Caco-2 (cell line): ENCODE results near the gene CTIF. TPM values are rescaled to one million over a fixed set of nuclear protein-coding genes. Genes with fewer than 3 reads are reported as not detected.

Source experiments
- BruUV-seq: library from RNA; stranded (reverse); fragments of 400-500 nt; replicated peaks from 2 replicates; lab custom pipeline; 2021; lab: Mats Ljungman, UMichigan
- CTCF ChIA-PET: fragments of 300-600 bp; sonication (Branson Sonifier 250); formaldehyde crosslinking; loops from one replicate; lab custom pipeline; 2022; ENCODE audit warnings: antibody characterized with exemption; lab: Charles Lee
- POLR2A ChIA-PET: fragments of 300-600 bp; sonication (Branson Sonifier 250); formaldehyde crosslinking; loops from one replicate; lab custom pipeline; 2022; ENCODE audit warnings: antibody characterized with exemption; lab: Charles Lee
- DNase-seq, 2 experiments: peaks; one replicate each; pipeline versions ENCODE4 v3.0.0 to v3.0.0-alpha.2; 2020 to 2022
- H3K27me3 ChIP-seq: replicated peaks from 2 replicates; pipeline ENCODE4 v1.6.0; 2011; ENCODE audit warnings: low read length; ENCODE audit not compliant: control insufficient read depth, insufficient read depth
- H3K36me3 ChIP-seq: 2 replicates; pipeline ENCODE4 v1.5.1; 2011; ENCODE audit warnings: low read length; ENCODE audit not compliant: control insufficient read depth, insufficient read depth
- H3K4me1 ChIP-seq: fragments of 250-450 bp; sonication (Bioruptor Pico); 2 replicates; pipeline ENCODE4 v1.5.1; 2020; ENCODE audit warnings: mild to moderate bottlenecking
- H3K4me3 ChIP-seq: 2 replicates; pipeline ENCODE4 v1.5.1; 2011; ENCODE audit warnings: low read depth, mild to moderate bottlenecking, control low read depth, low read length
- H3K9me3 ChIP-seq: fragments of 250-450 bp; sonication (Bioruptor Pico); 2 replicates; pipeline ENCODE4 v1.5.1; 2020; ENCODE audit warnings: mild to moderate bottlenecking, moderate library complexity
- H3K27ac Mint-ChIP-seq: one replicate; pipeline ENCODE4 v1.8.0; 2022; ENCODE audit warnings: mixed read lengths; ENCODE audit not compliant: unreplicated experiment
- H3K27me3 Mint-ChIP-seq: one replicate; pipeline ENCODE4 v1.8.0; 2022; ENCODE audit warnings: mixed read lengths; ENCODE audit not compliant: insufficient read depth, unreplicated experiment
- H3K36me3 Mint-ChIP-seq: one replicate; pipeline ENCODE4 v1.8.0; 2022; ENCODE audit warnings: mild to moderate bottlenecking, mixed read lengths; ENCODE audit not compliant: insufficient read depth, unreplicated experiment
- H3K4me1 Mint-ChIP-seq: one replicate; pipeline ENCODE4 v1.8.0; 2022; ENCODE audit warnings: low read depth, mixed read lengths; ENCODE audit not compliant: unreplicated experiment
- H3K4me3 Mint-ChIP-seq: one replicate; pipeline ENCODE4 v1.8.0; 2022; ENCODE audit warnings: mild to moderate bottlenecking, moderate library complexity, mixed read lengths; ENCODE audit not compliant: unreplicated experiment
- H3K9me3 Mint-ChIP-seq: one replicate; pipeline ENCODE4 v1.8.0; 2022; ENCODE audit warnings: mixed read lengths; ENCODE audit not compliant: unreplicated experiment
- intact Hi-C: fragments of 100-400 bp; cut with micrococcal nuclease; formaldehyde crosslinking; loops from one replicate; pipeline ENCODE4 v1.10.0; 2022; ENCODE audit not compliant: unreplicated experiment
- total RNA-seq: library from RNA; stranded (reverse); gene quantifications from 2 replicates; pipeline ENCODE4 v1.2.3, GENCODE V29; 2022
- TF ChIP-seq, protein P1 (sequence below), 2 experiments: fragments of 200-600 bp in 1 of 2; IDR thresholded peaks; 1 replicate in 1 of 2; 2 replicates in 1 of 2; pipeline versions ENCODE4 v1.5.1 to v1.8.0; 2011 to 2022; ENCODE audit warnings: antibody characterized with exemption in 1 of 2, control low read depth in 1 of 2, inconsistent platforms in 1 of 2, low read depth in 1 of 2, low read length in 1 of 2, mild to moderate bottlenecking in 1 of 2, moderate library complexity in 1 of 2; ENCODE audit not compliant: insufficient read depth in 1 of 2, severe bottlenecking in 1 of 2, unreplicated experiment in 1 of 2

The CTIF gene
- total RNA-seq, 1 experiment from 2014 or later, result 19.9 TPM

DNA sequence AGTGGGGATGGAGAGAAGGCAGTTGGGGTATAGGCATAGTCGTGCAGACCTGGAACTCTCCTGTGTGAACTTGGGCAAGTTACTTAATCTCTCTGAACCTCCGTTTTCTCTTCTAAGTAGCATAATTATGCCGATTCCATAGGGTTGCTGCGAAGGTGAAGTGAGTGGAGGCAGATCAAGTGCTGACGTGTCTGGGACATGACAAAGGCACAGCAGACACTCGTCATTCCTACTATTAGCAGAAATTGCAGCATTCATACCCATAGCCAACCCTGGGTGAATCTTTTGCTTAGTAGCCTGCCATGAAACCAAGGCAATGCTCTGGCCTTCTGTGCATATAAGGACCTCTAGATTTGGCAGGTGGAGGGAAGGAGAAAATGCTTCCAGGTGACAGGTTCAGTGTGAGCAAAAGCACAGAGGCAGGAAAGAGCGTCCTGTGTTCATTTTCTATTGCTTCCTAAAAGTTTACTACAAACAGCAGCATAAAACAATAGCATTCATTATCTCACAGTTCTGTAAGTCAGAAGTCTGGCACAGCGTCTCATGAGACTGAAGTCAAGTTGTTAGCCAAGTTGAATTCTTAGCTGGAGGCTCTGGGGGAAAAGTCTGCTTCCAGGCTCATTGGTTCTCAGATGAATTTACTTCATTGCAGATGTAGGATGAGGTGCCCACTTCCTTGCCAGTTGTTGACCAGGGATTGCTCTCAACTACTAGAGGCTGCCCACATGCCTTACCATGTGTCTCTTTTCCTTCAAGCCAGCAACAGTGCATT lies 77.8 kb downstream of the CTIF start:
- no TSS peak for BruUV-seq
- Mint-ChIP-seq H3K36me3 (no peaks in the 10 kb centered on the region), H3K27ac (no peak overlapping the region), H3K4me1 (peaks cover 8% of the 10 kb centered on the region), H3K27me3 (no peaks in the 10 kb centered on the region), H3K9me3 (no peaks in the 10 kb centered on the region), H3K4me3 (no peak overlapping the region)
- H3K4me1 ChIP-seq, result no peaks in the 10 kb centered on the region
- POLR2A ChIA-PET, result no interaction called here
- no peaks in the 10 kb centered on the region for H3K36me3 ChIP-seq
- intact Hi-C loops, result no loop called here
- no peaks in the 10 kb centered on the region for H3K27me3 ChIP-seq
- H3K4me3 ChIP-seq, result no peak overlapping the region
- CTCF ChIA-PET, result no interaction called here
- no peak for DNase-seq
- no peaks in the 10 kb centered on the region for H3K9me3 ChIP-seq
- TF ChIP-seq, protein P1, sequence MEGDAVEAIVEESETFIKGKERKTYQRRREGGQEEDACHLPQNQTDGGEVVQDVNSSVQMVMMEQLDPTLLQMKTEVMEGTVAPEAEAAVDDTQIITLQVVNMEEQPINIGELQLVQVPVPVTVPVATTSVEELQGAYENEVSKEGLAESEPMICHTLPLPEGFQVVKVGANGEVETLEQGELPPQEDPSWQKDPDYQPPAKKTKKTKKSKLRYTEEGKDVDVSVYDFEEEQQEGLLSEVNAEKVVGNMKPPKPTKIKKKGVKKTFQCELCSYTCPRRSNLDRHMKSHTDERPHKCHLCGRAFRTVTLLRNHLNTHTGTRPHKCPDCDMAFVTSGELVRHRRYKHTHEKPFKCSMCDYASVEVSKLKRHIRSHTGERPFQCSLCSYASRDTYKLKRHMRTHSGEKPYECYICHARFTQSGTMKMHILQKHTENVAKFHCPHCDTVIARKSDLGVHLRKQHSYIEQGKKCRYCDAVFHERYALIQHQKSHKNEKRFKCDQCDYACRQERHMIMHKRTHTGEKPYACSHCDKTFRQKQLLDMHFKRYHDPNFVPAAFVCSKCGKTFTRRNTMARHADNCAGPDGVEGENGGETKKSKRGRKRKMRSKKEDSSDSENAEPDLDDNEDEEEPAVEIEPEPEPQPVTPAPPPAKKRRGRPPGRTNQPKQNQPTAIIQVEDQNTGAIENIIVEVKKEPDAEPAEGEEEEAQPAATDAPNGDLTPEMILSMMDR (IDR thresholded peaks at IDR 0.05; ENCODE audit: insufficient read depth in 1 of 2, low read depth in 1 of 2, low read length in 1 of 2, severe bottlenecking in 1 of 2, unreplicated experiment in 1 of 2), result no peak

DNA sequence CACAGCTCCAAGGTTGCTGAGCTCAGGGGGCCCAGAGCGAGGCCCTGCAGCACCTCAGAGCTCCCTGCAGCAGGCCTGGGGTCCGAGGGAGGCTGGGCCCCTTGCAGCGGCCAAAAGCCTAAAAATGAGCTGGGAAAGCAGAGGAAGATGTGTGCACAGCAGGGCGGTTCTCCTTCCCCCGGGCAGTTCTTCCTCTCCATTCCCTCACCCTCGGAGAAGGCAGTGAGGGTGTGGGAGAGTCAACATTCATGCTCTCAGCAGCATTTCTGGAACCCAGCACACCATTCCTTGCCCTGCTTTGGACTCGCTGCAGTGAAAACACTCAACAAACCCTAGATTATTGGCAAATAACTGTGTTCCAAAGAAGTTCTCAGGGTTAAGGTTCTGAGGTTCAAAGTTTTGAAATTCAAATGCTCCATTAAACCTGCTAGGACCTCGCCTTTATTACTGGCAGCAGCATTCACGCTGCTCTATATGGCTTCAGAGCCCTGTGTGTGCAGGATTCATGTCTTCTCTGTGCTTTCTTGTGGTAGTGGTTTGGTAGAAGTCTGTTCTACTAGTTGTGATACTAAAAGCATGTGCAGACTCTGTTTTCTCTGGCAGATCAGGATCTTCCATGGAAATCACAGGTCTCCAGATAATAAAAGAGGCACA lies 79.1 kb downstream of the CTIF start:
- no TSS peak for BruUV-seq
- intact Hi-C loops, result no loop called here
- H3K4me3 Mint-ChIP-seq, result no peak overlapping the region
- H3K4me1 Mint-ChIP-seq, result peaks cover 16% of the 10 kb centered on the region
- ChIA-PET CTCF (no interaction called here), POLR2A (no interaction called here)
- no peaks in the 10 kb centered on the region for H3K27me3 ChIP-seq
- TF ChIP-seq, protein P1 (IDR thresholded peaks at IDR 0.05; ENCODE audit: insufficient read depth in 1 of 2, low read depth in 1 of 2, low read length in 1 of 2, severe bottlenecking in 1 of 2, unreplicated experiment in 1 of 2), result no peak
- H3K27me3 Mint-ChIP-seq, result no peaks in the 10 kb centered on the region
- H3K4me1 ChIP-seq, result no peaks in the 10 kb centered on the region
- H3K9me3 ChIP-seq, result no peaks in the 10 kb centered on the region
- H3K4me3 ChIP-seq, result no peak overlapping the region
- DNase-seq, result no peak
- H3K9me3 Mint-ChIP-seq, result no peaks in the 10 kb centered on the region
- H3K36me3 Mint-ChIP-seq, result no peaks in the 10 kb centered on the region
- H3K36me3 ChIP-seq, result no peaks in the 10 kb centered on the region
- H3K27ac Mint-ChIP-seq, result no peak overlapping the region

DNA sequence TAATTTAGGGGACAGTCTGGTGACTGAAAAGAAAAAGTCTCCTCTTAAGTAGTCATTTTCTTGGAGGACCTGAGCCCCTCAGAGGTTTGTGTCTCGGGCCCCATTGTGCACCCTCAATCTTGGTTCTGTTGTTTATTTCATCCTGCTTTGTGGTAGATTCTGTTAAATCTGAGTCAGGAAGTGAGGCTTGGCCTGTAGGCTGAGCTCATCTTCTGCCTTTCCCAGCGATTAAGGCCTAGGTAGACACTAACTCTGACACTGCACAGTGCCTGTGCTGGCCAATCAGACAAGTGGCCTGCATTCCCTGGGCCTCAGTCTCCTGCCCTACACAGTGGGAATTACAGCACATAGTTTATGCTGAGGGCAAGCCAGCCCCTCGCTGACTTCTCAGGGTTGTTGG lies 80.2 kb downstream of the CTIF start:
- TF ChIP-seq, protein P1 (IDR thresholded peaks at IDR 0.05; ENCODE audit: insufficient read depth in 1 of 2, low read depth in 1 of 2, low read length in 1 of 2, severe bottlenecking in 1 of 2, unreplicated experiment in 1 of 2), result no peak
- Histone ChIP-seq H3K4me1 (no peaks in the 10 kb centered on the region), H3K4me3 (no peak overlapping the region), H3K36me3 (no peaks in the 10 kb centered on the region), H3K27me3 (no peaks in the 10 kb centered on the region), H3K9me3 (no peaks in the 10 kb centered on the region)
- ChIA-PET CTCF (no interaction called here), POLR2A (no interaction called here)
- Mint-ChIP-seq H3K27ac (no peak overlapping the region), H3K4me3 (no peak overlapping the region), H3K27me3 (no peaks in the 10 kb centered on the region), H3K4me1 (peaks cover 22% of the 10 kb centered on the region), H3K36me3 (peaks cover 6% of the 10 kb centered on the region), H3K9me3 (no peaks in the 10 kb centered on the region)
- BruUV-seq, result no TSS peak
- no peak for DNase-seq
- intact Hi-C loops, result no loop called here
